GM12801 (cell line): ENCODE results near the gene MYOCD.

Experiments
- TF ChIP-seq, protein P1 (sequence below): IDR thresholded peaks from one replicate; pipeline ENCODE4 v1.5.1; 2011; ENCODE audit warnings: control low read depth; ENCODE audit not compliant: insufficient read length; ENCODE audit errors: extremely low read depth

Gene MYOCD

DNA sequence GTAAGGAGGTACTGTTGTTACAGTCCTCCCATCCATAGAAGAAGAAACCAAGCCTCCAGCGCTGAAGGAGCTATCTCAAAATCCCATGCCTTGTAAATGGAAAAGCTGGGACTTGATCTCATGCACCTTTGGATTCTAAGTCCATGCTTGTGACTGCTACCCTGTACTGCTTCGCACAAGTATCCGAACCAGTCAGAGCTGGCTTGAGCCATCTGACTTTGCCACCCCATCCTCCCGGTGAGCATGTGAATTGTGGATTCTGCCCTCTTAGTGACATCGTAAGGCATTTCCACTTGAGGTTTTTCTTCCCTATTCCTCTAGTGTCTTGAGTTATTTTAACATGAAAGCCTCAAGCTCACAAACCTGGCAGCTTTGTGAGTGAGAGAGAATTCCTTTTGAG is 15.3 kb downstream of the MYOCD start:
- TF ChIP-seq, protein P1, sequence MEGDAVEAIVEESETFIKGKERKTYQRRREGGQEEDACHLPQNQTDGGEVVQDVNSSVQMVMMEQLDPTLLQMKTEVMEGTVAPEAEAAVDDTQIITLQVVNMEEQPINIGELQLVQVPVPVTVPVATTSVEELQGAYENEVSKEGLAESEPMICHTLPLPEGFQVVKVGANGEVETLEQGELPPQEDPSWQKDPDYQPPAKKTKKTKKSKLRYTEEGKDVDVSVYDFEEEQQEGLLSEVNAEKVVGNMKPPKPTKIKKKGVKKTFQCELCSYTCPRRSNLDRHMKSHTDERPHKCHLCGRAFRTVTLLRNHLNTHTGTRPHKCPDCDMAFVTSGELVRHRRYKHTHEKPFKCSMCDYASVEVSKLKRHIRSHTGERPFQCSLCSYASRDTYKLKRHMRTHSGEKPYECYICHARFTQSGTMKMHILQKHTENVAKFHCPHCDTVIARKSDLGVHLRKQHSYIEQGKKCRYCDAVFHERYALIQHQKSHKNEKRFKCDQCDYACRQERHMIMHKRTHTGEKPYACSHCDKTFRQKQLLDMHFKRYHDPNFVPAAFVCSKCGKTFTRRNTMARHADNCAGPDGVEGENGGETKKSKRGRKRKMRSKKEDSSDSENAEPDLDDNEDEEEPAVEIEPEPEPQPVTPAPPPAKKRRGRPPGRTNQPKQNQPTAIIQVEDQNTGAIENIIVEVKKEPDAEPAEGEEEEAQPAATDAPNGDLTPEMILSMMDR: no peak

DNA sequence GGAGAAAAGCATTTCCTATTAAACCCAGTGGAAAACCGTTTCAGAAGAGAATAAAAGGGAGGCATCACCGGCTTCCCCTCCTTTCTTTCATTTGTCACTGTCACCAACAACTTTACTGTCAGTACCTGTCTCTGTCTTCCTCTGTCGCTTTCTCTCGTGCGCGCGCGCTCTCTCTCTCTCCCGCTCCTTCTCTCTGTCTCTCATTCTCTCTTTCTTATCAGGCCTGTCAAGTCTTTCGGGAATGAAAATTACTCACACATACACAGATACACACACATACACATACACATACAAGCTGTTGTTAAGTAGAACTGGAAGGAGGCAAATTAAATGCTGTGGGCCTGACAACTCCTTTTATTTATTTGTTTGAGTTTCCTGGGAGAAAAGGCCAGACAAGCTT is 17.6 kb downstream of the MYOCD start:
- TF ChIP-seq, protein P1: no peak

DNA sequence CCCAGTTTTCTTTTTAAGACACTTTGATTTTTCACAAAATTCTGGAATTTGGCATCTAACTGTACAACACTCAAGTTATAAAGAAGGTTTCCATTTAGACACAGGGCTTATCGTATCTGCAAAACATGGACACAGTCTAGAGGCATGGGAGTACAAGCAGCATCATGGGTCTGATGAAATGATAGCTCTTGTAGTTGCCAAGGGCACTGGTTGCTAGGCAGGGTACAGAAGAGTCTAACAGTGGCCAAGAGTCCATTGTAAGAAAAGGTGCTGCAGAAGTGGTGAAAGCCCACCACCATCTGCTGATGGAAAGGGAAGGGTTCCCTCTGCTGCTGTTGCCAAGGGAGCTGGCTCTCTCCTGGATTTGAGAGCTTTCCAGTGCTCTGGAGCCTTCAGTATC is 20.8 kb downstream of the MYOCD start:
- TF ChIP-seq, protein P1: no peak

DNA sequence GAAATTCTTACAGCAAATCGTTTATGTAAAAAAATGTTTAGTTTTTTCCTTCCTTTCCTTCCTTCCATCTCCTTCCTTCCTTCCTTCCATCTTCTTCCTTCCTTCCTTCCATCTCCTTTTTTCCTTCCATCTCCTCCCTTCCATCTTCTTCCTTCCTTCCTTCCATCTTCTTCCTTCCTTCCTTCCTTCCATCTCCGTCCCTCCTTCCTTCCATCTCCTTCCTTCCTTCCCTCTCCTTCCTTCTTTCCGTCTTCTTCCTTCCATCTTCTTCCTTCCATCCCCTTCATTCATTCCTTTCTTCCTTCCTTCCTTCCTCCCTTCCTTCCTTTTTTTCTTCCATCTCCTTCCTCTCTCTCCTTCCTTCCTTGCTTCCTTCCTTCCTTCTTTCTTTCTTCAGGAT is 22.7 kb downstream of the MYOCD start:
- TF ChIP-seq, protein P1: no peak

DNA sequence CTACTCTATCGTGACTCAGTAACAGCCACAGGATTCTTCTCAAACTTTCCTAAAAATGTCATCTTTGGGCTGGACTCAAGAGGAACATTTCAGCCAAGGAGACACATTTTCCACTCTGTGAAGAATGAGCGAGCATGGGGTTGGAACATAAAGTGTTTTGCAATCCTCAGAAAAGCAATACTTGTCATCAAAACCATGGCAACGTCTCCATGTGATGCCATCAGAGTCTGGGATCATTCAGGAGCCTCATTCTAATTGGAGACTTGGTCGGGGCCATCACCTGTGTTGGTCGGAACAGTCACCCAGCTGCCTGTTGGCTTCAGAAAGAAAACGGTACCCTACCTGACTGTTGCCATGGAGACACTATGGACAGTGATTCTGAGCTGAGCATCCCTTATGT is 25.5 kb downstream of the MYOCD start:
- TF ChIP-seq, protein P1: no peak

DNA sequence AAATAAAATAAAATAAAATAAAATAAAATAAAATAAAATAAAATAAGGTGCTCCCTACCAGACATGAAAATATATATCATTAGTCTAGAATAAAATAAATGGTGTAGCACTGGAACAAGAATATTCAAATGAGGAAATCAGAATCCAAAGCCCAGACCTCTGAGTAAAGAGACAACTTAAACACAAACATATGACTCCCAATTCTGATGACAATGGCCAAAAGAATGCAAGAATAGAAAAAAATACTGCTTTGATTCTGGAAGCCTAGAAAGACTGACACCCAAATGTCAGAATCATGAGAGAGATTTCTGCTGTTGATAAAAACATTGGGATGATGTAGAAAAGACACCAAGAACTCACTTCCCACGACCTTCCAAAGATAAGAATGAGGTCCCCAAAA is 27.9 kb downstream of the MYOCD start:
- TF ChIP-seq, protein P1: no peak

DNA sequence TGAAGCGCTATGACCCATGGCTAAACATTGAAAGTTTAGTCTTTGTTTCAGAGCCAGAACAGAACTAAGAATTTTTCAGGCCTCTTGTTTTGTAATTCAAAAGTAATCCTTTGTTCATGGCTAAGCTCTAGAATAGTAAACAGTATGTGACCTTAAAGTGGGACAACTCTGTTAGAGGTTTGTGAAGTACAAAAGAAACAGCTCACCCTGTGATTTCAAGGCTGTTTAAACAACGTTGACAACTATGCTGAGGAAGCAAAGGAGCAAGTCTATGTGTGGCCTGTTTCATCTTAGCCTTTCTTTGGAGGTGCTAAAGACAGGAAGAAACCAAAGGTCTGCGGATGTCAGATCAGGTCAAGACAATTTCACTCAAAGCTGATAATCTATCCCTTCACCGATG is 40.4 kb downstream of the MYOCD start:
- TF ChIP-seq, protein P1: no peak

DNA sequence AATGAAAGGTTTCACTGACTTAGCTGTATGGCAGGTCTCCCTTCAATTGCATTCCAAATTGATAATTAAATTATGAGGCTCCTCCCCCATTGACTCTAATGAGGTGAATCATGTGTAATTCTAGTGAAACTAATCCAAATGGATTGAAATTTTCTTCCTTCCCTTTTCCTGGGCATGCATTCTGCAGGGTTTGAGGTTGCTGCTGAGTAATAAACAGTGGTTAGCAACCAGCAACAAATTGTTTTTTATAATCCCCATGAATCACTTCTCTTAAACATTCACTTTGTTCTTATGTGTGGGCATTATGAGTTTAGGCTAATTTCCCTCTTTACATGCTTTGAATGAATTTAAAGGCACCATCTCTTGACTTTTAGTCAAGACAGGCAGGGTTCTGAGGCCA is 43.4 kb downstream of the MYOCD start:
- TF ChIP-seq, protein P1: no peak
